Vagina (tissue), 2 donors: ENCODE measurements around the gene CALCR.

Experiments used
- CTCF ChIP-seq, 3 experiments: fragments of 450-650 bp in 2 of 3; fragments of 200-600 bp in 1 of 3; sonication (generic) in 1 of 3; IDR thresholded peaks; one replicate each; pipeline ENCODE4 v1.5.1; 2017 to 2019; ENCODE audit warnings: antibody characterized with exemption in 3 of 3, mild to moderate bottlenecking in 2 of 3, moderate library complexity in 2 of 3
- POLR2A ChIP-seq, 2 donors: fragments of 450-650 bp; IDR thresholded peaks; one replicate each; pipeline ENCODE4 v1.6.1; 2017; ENCODE audit warnings: antibody characterized with exemption in 2 of 2, mild to moderate bottlenecking in 2 of 2, moderate library complexity in 2 of 2
- POLR2AphosphoS5 ChIP-seq, 2 donors: sonication (generic); formaldehyde crosslinking; IDR thresholded peaks; one replicate each; pipeline ENCODE4 v1.9.0; 2017; ENCODE audit warnings: antibody characterized with exemption in 2 of 2, mild to moderate bottlenecking in 2 of 2, low read depth in 1 of 2; ENCODE audit not compliant: insufficient read depth in 1 of 2

- TF ChIP-seq CTCF (IDR thresholded peaks at IDR 0.05) (no peak), POLR2AphosphoS5 (IDR thresholded peaks at IDR 0.05; ENCODE audit: insufficient read depth in 1 of 2, low read depth in 1 of 2) (no peak), POLR2A (IDR thresholded peaks at IDR 0.05) (no peak)
These were observed 171.6 kb downstream of the CALCR start for GRCh38 chr7:93402944-93403343.
